Bronchial epithelial cell (primary cell): ENCODE measurements around the gene POLDIP3. TPM values are rescaled to one million over a fixed set of nuclear protein-coding genes. Genes with fewer than 3 reads are reported as not detected.
"Not testable (repeated sequence)": the region's sequence is repeated elsewhere in the genome, so short reads cannot be mapped to it uniquely, and the experiment has no call there.

Source experiments
- DNase-seq: peaks from one replicate; pipeline ENCODE4 v3.0.0-alpha.2; 2010; ENCODE audit warnings: low read depth
- FAIRE-seq: peaks from 2 replicates; lab custom pipeline; 2011; peaks lifted over from hg19 to GRCh38; lab: Jason Lieb, UNC
- H3K27me3 ChIP-seq: 2 replicates; pipeline ENCODE4 v1.5.1; 2011; ENCODE audit warnings: low read length; ENCODE audit not compliant: control insufficient read depth, insufficient read depth
- H3K36me3 ChIP-seq: 2 replicates; pipeline ENCODE4 v1.5.1; 2011; ENCODE audit warnings: low read length; ENCODE audit not compliant: control insufficient read depth, insufficient read depth
- H3K4me3 ChIP-seq: 2 replicates; pipeline ENCODE4 v1.5.1; 2011; ENCODE audit warnings: mild to moderate bottlenecking, low read depth, low read length, control low read depth
- total RNA-seq: library from RNA; depleted of rRNA; stranded (reverse); fragments of >200 nt; gene quantifications from 2 replicates; pipeline ENCODE4 v1.2.1, GENCODE V29; 2014
- TF ChIP-seq, protein P1 (sequence below): IDR thresholded peaks from 2 replicates; pipeline ENCODE4 v1.5.1; 2011; ENCODE audit warnings: mild to moderate bottlenecking, moderate library complexity, low read length, control low read depth, inconsistent platforms; ENCODE audit not compliant: insufficient read depth, severe bottlenecking

The POLDIP3 gene
- total RNA-seq, 1 donor from 2014 or later: 16.8 TPM

DNA sequence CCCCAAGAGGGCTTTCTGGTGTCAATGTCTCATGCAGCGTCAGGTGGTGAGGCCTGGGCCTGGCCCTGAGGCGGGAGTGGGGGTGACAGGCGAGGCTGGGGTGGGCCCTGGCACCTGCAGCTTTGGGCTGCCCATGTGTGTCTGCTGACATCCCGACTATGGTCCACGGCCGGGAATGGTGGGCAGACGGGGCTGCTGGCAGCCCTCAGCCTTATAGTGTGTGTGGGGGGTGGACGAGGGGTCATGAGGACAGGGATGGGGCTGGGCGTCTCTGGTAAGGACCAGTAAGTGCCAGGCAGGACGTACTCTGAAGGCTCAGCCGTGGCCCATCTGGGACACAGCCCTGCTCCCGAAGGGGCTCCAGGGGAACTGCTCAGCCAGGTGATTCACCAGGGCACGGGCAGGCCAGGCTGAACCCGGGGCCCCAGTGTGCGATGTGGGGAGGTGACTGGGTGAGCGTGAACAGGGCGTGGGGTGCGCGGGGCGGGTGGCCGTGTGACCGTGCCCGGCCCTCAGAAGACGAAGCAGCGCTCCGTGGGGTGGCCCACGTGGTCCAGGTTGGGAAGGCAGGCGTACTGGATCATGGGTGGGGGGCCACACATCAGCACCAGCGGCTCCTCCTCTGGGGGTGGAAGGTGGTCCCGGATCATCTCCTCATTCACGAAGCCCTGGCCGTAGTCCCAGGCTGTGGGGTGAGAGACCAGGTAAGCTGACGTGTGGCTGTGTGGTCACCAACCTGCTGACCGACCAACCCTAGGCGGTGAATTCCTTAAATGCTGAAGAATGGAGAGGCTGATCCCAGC is 4.8 kb upstream of the POLDIP3 start:
- H3K36me3 ChIP-seq: peaks cover 20% of the 10 kb centered on the region
- FAIRE-seq: no peak
- H3K4me3 ChIP-seq: no peak overlapping the region
- no peaks in the 10 kb centered on the region for H3K27me3 ChIP-seq
- DNase-seq: no peak
- TF ChIP-seq, protein P1, sequence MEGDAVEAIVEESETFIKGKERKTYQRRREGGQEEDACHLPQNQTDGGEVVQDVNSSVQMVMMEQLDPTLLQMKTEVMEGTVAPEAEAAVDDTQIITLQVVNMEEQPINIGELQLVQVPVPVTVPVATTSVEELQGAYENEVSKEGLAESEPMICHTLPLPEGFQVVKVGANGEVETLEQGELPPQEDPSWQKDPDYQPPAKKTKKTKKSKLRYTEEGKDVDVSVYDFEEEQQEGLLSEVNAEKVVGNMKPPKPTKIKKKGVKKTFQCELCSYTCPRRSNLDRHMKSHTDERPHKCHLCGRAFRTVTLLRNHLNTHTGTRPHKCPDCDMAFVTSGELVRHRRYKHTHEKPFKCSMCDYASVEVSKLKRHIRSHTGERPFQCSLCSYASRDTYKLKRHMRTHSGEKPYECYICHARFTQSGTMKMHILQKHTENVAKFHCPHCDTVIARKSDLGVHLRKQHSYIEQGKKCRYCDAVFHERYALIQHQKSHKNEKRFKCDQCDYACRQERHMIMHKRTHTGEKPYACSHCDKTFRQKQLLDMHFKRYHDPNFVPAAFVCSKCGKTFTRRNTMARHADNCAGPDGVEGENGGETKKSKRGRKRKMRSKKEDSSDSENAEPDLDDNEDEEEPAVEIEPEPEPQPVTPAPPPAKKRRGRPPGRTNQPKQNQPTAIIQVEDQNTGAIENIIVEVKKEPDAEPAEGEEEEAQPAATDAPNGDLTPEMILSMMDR: no peak

DNA sequence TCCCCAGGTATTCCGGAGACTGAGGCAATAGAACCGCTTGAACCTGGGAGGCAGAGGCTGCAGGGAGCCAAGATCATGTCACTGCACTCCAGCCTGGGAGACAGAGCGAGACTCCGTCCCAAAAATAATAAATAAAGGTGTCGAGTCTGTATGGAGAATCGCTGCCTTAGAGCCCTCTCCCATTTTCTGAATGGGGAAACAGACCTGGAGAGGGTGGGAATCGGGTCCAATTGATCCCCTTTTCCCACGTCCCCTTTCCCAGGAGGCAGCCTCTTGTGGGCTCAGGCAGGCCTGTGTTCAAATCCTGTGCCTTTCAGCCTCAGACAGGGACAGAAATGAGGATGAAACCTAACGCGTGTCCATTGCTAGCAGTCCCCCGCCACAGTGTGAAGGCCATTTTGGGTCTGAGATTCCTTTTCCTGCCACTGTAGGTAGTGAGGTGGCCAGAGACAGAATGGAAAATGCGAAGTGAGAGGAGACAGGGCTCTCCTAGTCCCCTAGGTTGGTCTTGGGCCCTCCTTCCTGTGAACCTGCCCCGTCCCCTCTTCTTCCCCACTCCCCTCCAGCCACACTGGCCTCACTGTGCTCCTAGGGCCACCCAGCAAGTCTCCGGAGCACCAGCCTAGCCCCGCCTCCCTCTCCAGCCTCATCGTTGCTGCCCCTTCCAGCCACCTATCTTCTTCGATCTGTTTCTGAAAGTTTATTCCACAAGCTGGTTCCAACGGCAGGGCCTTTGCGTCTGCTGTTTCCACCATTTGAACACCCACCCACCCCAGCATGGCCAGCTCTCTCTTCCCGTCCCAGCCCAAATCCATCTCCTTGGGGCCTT is 2.7 kb upstream of the POLDIP3 start:
- DNase-seq: no peak
- TF ChIP-seq, protein P1: no peak
- H3K27me3 ChIP-seq: no peaks in the 10 kb centered on the region
- FAIRE-seq: no peak
- no peak overlapping the region for H3K4me3 ChIP-seq
- H3K36me3 ChIP-seq: peaks cover 9% of the 10 kb centered on the region

DNA sequence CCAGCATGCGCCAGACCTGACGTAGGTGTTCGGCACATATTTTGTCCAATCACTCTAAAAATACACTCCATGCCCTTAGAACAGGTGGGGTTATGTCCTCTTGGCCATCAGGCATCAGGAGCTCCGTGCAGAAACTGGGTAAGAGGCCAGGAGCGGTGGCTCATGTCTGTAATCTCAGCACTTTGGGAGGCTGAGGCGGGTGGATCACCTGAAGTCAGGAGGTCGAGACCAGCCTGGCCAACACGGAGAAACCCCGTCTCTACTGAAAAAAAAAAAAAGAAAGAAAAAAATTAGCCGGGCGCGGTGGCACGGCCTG is 1.1 kb upstream of the POLDIP3 start:
- H3K4me3 ChIP-seq: peak overlapping the region; percentile 71
- not testable (repeated sequence) for H3K36me3 ChIP-seq, DNase-seq, FAIRE-seq, H3K27me3 ChIP-seq

DNA sequence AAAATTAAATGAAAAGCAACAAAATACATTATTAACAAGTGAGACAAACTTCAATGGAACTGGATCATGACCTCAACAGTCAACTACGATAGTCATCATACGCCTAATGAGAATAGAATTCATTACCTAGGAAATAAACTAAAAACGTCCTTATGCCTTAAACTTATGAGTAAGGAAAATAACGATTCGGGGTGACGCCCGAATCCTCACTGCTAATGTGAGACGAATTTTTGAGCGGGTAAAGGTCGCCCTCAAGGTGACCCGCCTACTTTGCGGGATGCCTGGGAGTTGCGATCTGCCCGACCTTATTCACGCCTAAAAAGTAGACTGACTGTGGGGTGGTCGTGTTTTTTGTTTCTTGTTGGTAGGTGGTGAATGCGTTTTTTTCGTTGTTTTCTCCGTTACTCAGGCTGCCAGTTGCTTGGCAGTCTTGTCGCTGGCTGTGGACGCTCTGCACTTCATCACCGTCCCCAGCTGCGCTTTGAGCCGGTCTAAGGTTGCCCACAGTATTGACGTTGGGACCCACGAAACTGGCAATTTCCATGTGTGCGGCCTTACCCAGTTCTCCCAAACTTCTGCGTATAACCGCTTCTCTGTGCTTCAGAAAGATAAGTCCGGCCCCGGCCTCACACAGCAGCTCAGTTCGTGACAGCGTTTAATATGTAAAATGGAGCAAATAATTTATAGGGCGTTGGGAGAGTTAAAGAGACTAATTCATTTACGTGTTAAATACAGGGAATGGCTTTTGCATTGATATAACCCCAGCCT is 593 bp upstream of the POLDIP3 start:
- H3K27me3 ChIP-seq: no peaks in the 10 kb centered on the region

DNA sequence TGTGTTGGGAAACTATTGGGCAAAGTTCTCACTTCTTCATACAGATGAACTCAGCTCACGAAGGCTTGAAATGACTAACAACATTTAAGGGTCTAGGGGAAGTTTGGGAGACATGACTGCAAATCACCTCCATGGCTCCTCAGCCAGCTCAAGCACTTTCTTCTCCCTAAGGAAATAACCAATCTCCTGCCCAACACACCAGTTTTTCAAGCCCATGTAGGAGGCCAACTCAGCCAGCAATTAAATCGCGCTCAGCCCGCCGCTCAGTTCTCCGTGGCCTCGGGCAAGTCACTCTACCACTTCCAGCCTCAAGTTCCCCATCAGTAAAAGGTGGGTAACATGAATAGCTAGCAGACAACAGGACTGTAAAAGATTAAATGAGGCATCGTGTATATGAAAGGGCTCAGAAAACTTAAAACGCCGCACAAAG is 796 bp downstream of the POLDIP3 start:
- peaks cover 3% of the 10 kb centered on the region for H3K36me3 ChIP-seq
- peak; percentile 40 for DNase-seq
- H3K27me3 ChIP-seq: no peaks in the 10 kb centered on the region
- TF ChIP-seq, protein P1: no peak
- no peak for FAIRE-seq
- peak overlapping the region; percentile 71 for H3K4me3 ChIP-seq

More for the DNA sequence above, 593 bp upstream of the POLDIP3 start:
- TF ChIP-seq, protein P1: no peak
- H3K36me3 ChIP-seq: peaks cover 8% of the 10 kb centered on the region
- peak overlapping the region; percentile 71 for H3K4me3 ChIP-seq
- DNase-seq: peak; percentile 96
- peak; percentile 97 for FAIRE-seq
